DOHH2 (cell line): ENCODE data around the gene LYPD6.

ENCODE experiments used
- H3F3A ChIP-seq: fragments of 200-600 bp; sonication (generic), shearing (Covaris generic); 2 replicates; pipeline ENCODE4 v1.6.0; 2016; ENCODE audit warnings: antibody characterized with exemption, mild to moderate bottlenecking; ENCODE audit not compliant: control insufficient read depth, insufficient read depth
- H3K27ac ChIP-seq: fragments of 200-600 bp; sonication (generic); 2 replicates; pipeline ENCODE4 v1.5.1; 2014; ENCODE audit warnings: low read depth, mild to moderate bottlenecking, low read length, moderate library complexity
- H3K27me3 ChIP-seq: fragments of 200-600 bp; sonication (generic); 2 replicates; pipeline ENCODE4 v1.6.1; 2014; ENCODE audit warnings: mild to moderate bottlenecking, low read length, mixed read lengths; ENCODE audit not compliant: control insufficient read depth
- H3K36me3 ChIP-seq: fragments of 200-600 bp; sonication (generic); 2 replicates; pipeline ENCODE4 v1.6.1; 2014; ENCODE audit warnings: mild to moderate bottlenecking, low read length, moderate library complexity, mixed read lengths; ENCODE audit not compliant: control insufficient read depth
- H3K4me1 ChIP-seq: fragments of 200-600 bp; sonication (generic); 2 replicates; pipeline ENCODE4 v1.6.1; 2014; ENCODE audit warnings: mild to moderate bottlenecking, low read length, mixed read lengths; ENCODE audit not compliant: control insufficient read depth
- H3K4me2 ChIP-seq: fragments of 200-600 bp; sonication (generic); 2 replicates; pipeline ENCODE4 v1.6.0; 2014; ENCODE audit warnings: mild to moderate bottlenecking, low read length, moderate library complexity
- H3K4me3 ChIP-seq: fragments of 200-600 bp; sonication (generic); 2 replicates; pipeline ENCODE4 v1.5.1; 2014; ENCODE audit warnings: mild to moderate bottlenecking, low read length, mixed read lengths
- H3K79me2 ChIP-seq: fragments of 200-600 bp; sonication (generic); 2 replicates; pipeline ENCODE4 v1.6.1; 2014; ENCODE audit warnings: mild to moderate bottlenecking, low read length, mixed read lengths; ENCODE audit not compliant: control insufficient read depth
- H3K9me2 ChIP-seq: fragments of 200-600 bp; sonication (generic); replicated peaks from 2 replicates; pipeline ENCODE4 v1.6.1; 2014; ENCODE audit warnings: mild to moderate bottlenecking, low read length, mixed read lengths; ENCODE audit not compliant: control insufficient read depth
- H3K9me3 ChIP-seq: fragments of 200-600 bp; sonication (generic); 2 replicates; pipeline ENCODE4 v1.6.1; 2014; ENCODE audit warnings: antibody characterized with exemption, low read length, mixed read lengths; ENCODE audit not compliant: control insufficient read depth, insufficient read depth
- H4K20me1 ChIP-seq: fragments of 200-600 bp; sonication (generic); 2 replicates; pipeline ENCODE4 v1.6.0; 2014; ENCODE audit warnings: low read depth, mild to moderate bottlenecking, antibody characterized with exemption, low read length, moderate library complexity; ENCODE audit not compliant: control insufficient read depth, insufficient read depth
- CTCF ChIP-seq: fragments of 200-600 bp; sonication (generic); IDR thresholded peaks from one replicate; pipeline ENCODE4 v1.5.1; 2014; ENCODE audit warnings: antibody characterized with exemption, mild to moderate bottlenecking, low read depth, low read length; ENCODE audit not compliant: poor library complexity, severe bottlenecking
- EZH2phosphoT487 ChIP-seq: fragments of 200-600 bp; sonication (generic); IDR thresholded peaks from 2 replicates; pipeline ENCODE4 v1.6.1; 2017; ENCODE audit warnings: borderline replicate concordance, mild to moderate bottlenecking, antibody characterized with exemption, low read length, moderate library complexity, mixed read lengths

Gene LYPD6

GRCh38 chr2:149468636-149469035 lies 138.2 kb downstream of the LYPD6 start:
- H4K20me1 ChIP-seq, result no peaks in the 10 kb centered on the region
- no peak overlapping the region for H3K4me3 ChIP-seq
- no peak overlapping the region for H3K4me2 ChIP-seq
- no peaks in the 10 kb centered on the region for H3F3A ChIP-seq
- no peaks in the 10 kb centered on the region for H3K36me3 ChIP-seq
- H3K9me2 ChIP-seq, result no peaks in the 10 kb centered on the region
- H3K27ac ChIP-seq, result no peak overlapping the region
- no peak for TF ChIP-seq CTCF
- no peak for TF ChIP-seq EZH2phosphoT487
- no peaks in the 10 kb centered on the region for H3K79me2 ChIP-seq
- no peaks in the 10 kb centered on the region for H3K9me3 ChIP-seq
- 0 out of 2 replicates have a peak, but pooled peaks cover 2% of the 10 kb centered on the region for H3K27me3 ChIP-seq
- H3K4me1 ChIP-seq, result no peaks in the 10 kb centered on the region

GRCh38 chr2:149470046-149470445 lies 139.7 kb downstream of the LYPD6 start:
- no peak overlapping the region for H3K27ac ChIP-seq
- no peaks in the 10 kb centered on the region for H3K9me3 ChIP-seq
- H3K36me3 ChIP-seq, result no peaks in the 10 kb centered on the region
- H3K4me3 ChIP-seq, result no peak overlapping the region
- no peak for TF ChIP-seq CTCF
- H3K4me2 ChIP-seq, result no peak overlapping the region
- no peaks in the 10 kb centered on the region for H3K4me1 ChIP-seq
- no peaks in the 10 kb centered on the region for H3K9me2 ChIP-seq
- H4K20me1 ChIP-seq, result no peaks in the 10 kb centered on the region
- 0 out of 2 replicates have a peak, but pooled peaks cover 2% of the 10 kb centered on the region for H3K27me3 ChIP-seq
- no peaks in the 10 kb centered on the region for H3F3A ChIP-seq
- no peaks in the 10 kb centered on the region for H3K79me2 ChIP-seq

GRCh38 chr2:149472413-149472812 lies 142.0 kb downstream of the LYPD6 start:
- H3K4me3 ChIP-seq, result no peak overlapping the region
- H3K79me2 ChIP-seq, result no peaks in the 10 kb centered on the region
- H3K9me3 ChIP-seq, result no peaks in the 10 kb centered on the region
- H3K36me3 ChIP-seq, result no peaks in the 10 kb centered on the region
- H3K27me3 ChIP-seq, result no peaks in the 10 kb centered on the region
- no peaks in the 10 kb centered on the region for H3F3A ChIP-seq
- no peaks in the 10 kb centered on the region for H3K9me2 ChIP-seq
- no peaks in the 10 kb centered on the region for H3K4me1 ChIP-seq
- H3K4me2 ChIP-seq, result no peak overlapping the region
- H3K27ac ChIP-seq, result no peak overlapping the region
- no peak for TF ChIP-seq EZH2phosphoT487
- no peak for TF ChIP-seq CTCF
- no peaks in the 10 kb centered on the region for H4K20me1 ChIP-seq

- H3K27me3 ChIP-seq, result no peaks in the 10 kb centered on the region
- H3F3A ChIP-seq, result no peaks in the 10 kb centered on the region
- no peak overlapping the region for H3K27ac ChIP-seq
- no peak overlapping the region for H3K4me2 ChIP-seq
- no peak overlapping the region for H3K4me3 ChIP-seq
- H3K9me3 ChIP-seq, result no peaks in the 10 kb centered on the region
- H3K9me2 ChIP-seq, result no peaks in the 10 kb centered on the region
- no peaks in the 10 kb centered on the region for H3K4me1 ChIP-seq
- H3K36me3 ChIP-seq, result no peaks in the 10 kb centered on the region
- no peak for TF ChIP-seq CTCF
- no peak for TF ChIP-seq EZH2phosphoT487
- H3K79me2 ChIP-seq, result no peaks in the 10 kb centered on the region
- no peaks in the 10 kb centered on the region for H4K20me1 ChIP-seq
These were observed 142.7 kb downstream of the LYPD6 start for GRCh38 chr2:149473068-149473467.
